ENCODE measurements around the gene RAMACL.

GRCh38 chr6:166588691-166589336 is 2.3 kb upstream of the RAMACL start:
- TF ChIP-seq CTCF (IDR thresholded peaks at IDR 0.05; ENCODE audit: poor library complexity) (no peak), EZH2 (IDR thresholded peaks at IDR 0.05; ENCODE audit: borderline replicate concordance) (no peak)
